ENCODE measurements around the gene DMD.
A peak's percentile ranks its signal among the peaks of the same experiment; 100 is the strongest.

Gene DMD

DNA sequence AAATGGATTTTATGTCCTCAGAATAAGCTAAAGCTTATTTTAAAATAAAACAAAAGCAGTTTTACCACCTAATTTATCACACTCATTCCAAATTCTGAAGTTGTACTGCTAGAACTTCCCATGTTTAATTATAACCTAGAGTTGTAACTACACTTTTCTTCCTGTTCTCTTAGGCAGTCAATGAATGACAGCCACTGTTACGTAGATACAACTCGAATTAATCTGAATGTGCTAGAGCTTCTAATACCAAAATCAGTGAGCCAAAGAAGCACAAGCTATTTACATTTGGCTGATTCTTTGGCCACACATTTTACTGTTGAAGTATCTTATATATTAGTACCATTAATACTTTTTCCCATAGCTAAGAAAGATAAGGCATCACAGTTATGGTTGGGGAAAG, 2040.6 kb downstream of the DMD start:
- no peak for DNase-seq (ENCODE audit: low read depth)

DNA sequence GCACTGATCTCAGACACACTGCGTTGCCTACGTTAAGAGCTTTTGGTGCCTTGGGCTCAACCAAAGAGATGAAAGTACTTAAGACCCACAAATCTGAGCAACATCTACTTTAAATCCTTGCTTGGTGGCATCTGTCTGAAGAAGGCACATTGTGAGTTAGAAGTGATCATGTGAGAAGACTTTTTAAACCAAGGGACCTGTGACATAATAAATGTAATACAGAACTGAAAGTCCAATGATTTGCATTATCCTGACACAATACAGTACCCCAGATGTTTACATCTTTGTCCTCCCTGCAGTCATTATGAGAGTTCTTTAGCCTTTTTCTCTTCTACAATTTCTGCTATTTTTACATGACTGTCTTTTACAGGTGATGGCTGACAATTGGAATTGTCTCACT, 2042.8 kb downstream of the DMD start:
- no peak for DNase-seq (ENCODE audit: low read depth)

- DNase-seq (ENCODE audit: low read depth), result no peak
Observed at GRCh38 chrX:31166832-31167231, 2044.5 kb downstream of the DMD start.

DNA sequence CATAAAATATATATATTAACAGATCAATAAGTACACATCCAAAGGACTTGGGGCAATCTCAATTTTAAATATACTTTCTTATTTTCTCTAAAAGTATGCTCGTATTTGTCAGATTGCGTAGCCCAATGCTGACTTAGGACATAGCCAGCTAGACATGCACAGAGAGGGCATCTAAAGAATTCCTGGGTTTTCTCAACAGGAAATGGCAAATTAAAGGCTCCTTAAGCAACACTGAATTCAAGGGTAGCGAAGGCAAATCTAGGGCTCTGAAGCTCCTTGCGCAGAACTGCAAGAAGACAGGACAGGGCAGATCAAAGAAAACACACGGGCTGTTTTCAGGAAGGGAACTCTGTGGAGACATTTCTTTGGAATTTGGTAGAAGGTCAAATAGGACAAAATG, 2044.9 kb downstream of the DMD start:
- DNase-seq (ENCODE audit: low read depth), result no peak

GRCh38 chrX:31165241-31166035, 2045.9 kb downstream of the DMD start:
- DNase-seq (ENCODE audit: low read depth), result peak; percentile 9

DNA sequence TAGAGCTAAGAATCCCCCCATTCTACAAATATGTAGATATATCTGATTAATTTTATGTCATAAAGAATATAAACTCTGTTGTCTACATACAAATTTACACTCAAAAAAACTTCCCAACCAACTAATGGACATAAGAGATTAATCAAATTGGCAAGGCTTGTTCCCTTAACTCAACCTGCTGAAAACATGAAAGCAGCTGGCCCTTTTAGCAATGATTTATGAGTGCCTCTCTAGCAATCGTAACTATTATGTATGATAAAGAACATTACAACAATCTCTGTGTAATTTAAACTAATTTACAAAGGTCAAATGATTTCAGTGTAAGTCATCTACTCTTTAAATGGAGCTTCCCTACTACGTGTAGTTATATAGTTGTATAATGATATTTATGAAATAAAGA, 2056.4 kb downstream of the DMD start:
- DNase-seq (ENCODE audit: low read depth), result no peak

- no peak for DNase-seq (ENCODE audit: low read depth)
Observed at GRCh38 chrX:31153475-31154047, 2057.8 kb downstream of the DMD start.

GRCh38 chrX:31147175-31147574, 2064.2 kb downstream of the DMD start:
- no peak for DNase-seq (ENCODE audit: low read depth)

DNA sequence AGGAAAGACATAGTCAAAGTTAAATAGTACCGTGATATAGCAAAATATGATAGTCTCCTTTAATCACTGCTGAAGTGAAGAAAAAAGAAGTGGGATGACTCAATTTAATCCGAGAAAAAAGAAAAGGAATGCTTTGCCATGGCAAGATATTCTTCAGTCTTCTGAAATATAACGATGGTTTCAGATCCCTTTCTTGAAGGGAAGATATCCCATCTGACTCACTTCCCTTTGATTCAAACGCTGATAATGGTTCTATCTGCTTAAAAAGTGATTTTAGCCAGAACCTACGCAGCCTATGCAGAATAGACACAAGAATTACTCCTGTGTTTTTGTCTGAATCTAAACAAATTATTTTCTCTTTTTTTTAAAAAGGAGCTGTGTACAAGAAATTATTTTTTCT, 2071.4 kb downstream of the DMD start:
- no peak for DNase-seq (ENCODE audit: low read depth)

- DNase-seq (ENCODE audit: low read depth), result no peak
Observed at GRCh38 chrX:31138124-31138523, 2073.2 kb downstream of the DMD start.

DNA sequence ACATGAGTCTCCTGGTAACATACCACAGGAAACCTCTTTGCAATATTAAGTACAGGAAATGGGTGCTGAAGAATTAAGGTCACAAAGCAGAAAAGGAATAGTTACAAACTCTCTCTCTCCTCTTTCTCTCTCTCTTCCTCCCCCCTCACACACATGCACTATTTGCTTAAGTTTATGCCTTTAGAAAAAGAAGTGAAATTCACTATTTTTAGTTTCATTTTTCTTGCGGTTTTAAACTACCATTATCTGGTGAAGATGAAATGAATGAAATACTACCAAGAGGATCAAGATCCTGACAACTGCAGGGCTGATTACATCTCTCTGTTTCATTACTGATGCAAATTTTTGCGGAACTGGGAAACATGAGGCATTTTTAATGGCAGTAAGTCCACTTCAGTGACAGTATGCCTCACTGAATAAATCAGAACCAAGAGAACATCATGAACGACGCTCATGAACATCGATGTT, 2075.2 kb downstream of the DMD start:
- DNase-seq (ENCODE audit: low read depth), result no peak

GRCh38 chrX:31132821-31133241, 2078.5 kb downstream of the DMD start:
- no peak for DNase-seq (ENCODE audit: low read depth)

DNA sequence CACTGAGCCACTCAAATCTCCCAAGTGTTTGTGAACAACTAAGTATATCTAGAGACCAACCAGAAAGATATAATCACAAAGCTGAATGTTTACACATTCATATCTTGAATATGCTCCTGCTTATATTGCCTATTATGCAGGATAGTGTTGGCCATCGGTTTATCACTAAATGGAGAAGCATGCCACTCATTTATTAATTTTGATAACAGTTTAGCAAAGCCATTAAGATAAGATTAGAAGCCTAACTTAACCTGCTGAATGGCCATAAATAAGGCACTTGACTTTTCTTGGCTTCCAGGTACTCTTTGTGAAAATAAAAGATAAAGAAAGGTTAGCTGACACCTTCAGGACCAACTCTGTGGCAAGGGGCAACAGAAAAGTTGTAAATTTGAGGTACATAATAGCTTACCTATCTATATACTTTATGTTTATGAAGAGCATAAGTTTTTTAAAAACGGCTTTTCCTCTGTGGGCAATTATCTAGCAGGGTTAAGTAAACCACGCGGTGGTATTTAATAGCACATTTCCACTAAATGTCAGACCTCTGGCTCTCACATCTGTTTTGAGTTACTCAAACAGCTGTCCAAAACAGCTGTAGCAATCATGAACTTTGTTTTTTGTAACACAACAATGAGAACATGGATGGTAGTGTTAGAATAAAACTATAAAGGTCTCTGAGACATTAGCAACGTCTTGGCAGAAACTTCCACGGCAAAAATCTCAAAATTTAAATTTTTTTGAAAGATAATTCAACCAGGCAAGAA, 2080.7 kb downstream of the DMD start:
- no peak for DNase-seq (ENCODE audit: low read depth)

DNA sequence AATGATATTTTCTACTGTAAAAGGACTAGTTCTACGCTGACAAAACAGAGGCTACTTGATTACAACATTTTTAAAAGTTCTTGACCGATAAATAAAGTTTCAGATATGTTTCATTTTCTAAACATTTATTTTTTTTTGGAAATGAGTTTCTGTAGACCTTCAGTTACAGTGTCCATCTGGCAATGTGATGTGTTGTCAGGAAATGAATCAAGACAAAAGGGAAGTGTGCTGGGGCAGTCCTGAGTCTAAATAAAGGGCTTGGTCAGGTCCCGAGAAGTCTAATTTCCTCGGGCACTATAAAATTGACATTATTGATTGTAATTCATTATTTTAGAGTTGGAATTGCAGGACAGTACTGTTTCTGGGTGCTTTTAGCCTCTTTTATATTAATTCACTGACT, 2082.5 kb downstream of the DMD start:
- no peak for DNase-seq (ENCODE audit: low read depth)

- no peak for DNase-seq (ENCODE audit: low read depth)
Observed at GRCh38 chrX:31127716-31128115, 2083.6 kb downstream of the DMD start.

GRCh38 chrX:31126205-31126604, 2085.1 kb downstream of the DMD start:
- no peak for DNase-seq (ENCODE audit: low read depth)

DNA sequence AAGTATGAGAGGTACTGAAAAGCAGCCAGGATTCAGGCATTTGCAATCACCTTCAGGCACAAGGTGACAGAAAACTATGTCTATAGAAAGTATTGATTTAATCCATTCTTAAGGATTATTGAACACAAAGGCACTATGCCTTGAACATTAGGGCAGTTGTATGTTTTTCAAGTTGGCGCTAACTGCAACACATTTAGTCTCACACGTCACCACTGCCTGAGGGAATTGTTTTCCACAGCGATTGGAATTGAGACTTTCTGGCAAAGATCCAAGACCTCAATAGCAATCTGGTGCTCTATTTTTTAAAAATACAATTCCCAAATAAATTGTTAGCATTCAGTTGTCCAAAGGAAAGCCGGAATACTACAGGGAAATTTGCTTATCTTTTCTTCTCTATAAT, 2086.8 kb downstream of the DMD start:
- no peak for DNase-seq (ENCODE audit: low read depth)

DNA sequence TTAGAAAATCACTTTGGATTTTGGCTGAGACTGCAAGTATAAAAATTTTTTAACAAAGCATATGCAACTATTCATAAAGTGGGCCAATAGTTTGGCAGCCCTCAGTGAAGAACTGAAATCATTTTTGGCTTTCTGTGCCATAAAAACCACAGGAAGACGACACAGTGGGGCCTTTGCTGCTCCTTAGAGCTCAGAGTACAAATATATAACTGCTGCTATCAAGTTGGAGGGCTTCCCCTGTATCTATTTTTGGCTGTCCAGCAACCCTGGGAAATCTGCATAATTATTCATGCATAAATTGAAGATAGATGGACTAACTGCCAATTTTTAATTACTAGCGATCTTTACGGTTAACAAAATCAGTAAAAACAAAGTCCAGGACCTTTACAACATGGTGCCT, 2088.0 kb downstream of the DMD start:
- DNase-seq (ENCODE audit: low read depth), result no peak

DNA sequence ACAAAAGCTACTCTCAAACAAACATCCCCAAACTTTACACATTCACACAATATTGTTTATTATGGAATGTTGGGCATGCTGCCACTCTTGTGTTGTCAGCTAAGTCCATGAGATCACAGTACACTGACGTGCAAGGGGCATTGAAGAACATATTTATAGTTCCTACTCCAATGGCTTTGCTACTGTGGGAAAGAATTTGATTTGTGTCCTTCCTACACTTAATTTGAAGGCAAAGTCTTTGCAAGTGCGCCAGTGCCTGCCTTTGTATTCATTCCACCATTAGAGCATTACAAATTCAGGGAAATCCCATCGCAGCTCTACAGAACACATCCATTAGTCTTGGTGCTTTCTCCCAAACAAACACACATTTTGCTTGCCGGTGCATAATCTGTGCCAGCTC, 2094.1 kb downstream of the DMD start:
- DNase-seq (ENCODE audit: low read depth), result no peak

DNA sequence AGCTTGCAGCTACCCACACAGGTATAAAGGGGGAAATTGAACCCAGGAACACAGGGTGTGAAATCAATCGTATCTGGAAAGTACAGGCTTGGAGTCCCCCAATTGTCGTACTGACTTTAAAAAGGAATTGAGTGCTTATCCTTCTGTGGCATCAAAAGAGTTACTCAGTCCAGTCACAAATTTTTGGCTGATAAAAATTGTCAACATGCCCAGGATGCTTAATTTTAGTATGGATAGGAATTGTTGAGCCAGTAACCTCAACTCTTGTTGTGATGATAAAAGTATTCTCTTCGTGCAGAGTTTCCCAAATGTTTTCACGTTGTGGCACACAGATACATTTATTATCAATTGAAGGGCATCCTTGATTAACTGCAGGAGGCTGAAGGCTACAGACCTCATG, 2096.0 kb downstream of the DMD start:
- no peak for DNase-seq (ENCODE audit: low read depth)

DNA sequence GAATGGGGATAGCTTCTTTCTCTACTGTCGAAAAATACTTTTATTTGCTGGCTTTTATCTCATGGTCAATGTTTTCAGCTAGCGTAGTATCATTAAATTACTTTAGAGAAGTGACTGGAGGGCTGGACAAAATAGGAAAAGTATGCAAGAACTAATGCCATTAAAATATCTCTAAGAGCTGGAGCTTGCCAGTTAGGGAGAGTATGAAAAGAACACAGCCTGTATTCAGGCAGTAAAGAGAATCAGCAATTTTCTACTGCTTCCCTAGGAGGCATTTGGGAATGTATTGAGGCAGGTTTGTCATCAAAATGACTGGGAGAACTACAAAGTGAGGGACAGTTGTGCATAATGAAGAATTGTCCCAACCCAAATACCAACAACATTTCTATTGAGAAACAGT, 2096.5 kb downstream of the DMD start:
- no peak for DNase-seq (ENCODE audit: low read depth)

- DNase-seq (ENCODE audit: low read depth), result no peak
Observed at GRCh38 chrX:31112226-31112999, 2098.9 kb downstream of the DMD start.
